AG09309 (cell line): ENCODE results near the gene INSM2.

Source experiments
- DNase-seq: peaks from one replicate; pipeline ENCODE4 v3.0.0-alpha.2; 2010; ENCODE audit warnings: low read depth
- H3K4me3 ChIP-seq: 2 replicates; pipeline ENCODE4 v1.5.1; 2011; ENCODE audit warnings: mild to moderate bottlenecking, low read depth, low read length, moderate library complexity; ENCODE audit not compliant: control insufficient read depth
- TF ChIP-seq, protein P1 (sequence below): IDR thresholded peaks from 2 replicates; pipeline ENCODE4 v1.5.1; 2011; ENCODE audit warnings: mild to moderate bottlenecking, low read depth, low read length, inconsistent platforms; ENCODE audit not compliant: insufficient read depth, control insufficient read depth; ENCODE audit errors: missing control alignments

INSM2 gene

DNA sequence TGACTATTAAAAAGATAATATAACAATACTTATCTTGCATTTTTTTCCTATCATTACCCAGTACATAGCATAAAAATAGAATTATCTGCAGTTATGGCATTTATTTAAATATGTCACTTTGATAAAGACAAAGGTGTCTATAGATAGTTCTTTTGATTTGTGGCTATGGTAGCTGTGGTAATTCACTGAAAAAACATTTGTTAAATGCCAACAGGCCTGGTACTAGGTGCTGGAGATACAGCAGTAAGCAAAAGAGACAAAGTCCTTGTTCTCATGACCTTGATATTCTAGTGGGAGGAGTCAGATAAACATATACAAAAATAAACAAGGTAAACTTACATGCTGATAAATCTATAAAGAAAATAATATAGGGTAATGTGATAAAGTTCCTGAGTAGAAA is 44.7 kb downstream of the INSM2 start:
- TF ChIP-seq, protein P1, sequence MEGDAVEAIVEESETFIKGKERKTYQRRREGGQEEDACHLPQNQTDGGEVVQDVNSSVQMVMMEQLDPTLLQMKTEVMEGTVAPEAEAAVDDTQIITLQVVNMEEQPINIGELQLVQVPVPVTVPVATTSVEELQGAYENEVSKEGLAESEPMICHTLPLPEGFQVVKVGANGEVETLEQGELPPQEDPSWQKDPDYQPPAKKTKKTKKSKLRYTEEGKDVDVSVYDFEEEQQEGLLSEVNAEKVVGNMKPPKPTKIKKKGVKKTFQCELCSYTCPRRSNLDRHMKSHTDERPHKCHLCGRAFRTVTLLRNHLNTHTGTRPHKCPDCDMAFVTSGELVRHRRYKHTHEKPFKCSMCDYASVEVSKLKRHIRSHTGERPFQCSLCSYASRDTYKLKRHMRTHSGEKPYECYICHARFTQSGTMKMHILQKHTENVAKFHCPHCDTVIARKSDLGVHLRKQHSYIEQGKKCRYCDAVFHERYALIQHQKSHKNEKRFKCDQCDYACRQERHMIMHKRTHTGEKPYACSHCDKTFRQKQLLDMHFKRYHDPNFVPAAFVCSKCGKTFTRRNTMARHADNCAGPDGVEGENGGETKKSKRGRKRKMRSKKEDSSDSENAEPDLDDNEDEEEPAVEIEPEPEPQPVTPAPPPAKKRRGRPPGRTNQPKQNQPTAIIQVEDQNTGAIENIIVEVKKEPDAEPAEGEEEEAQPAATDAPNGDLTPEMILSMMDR: no peak
- H3K4me3 ChIP-seq: no peak overlapping the region
- DNase-seq: no peak
